IPS-20b (cell line): ENCODE measurements around the gene GOLGA6D.
"Not testable (repeated sequence)": the region's sequence is repeated elsewhere in the genome, so short reads cannot be mapped to it uniquely, and the experiment has no call there.

Experiments used
- H3K27ac ChIP-seq: one replicate; pipeline ENCODE4 v1.5.1; 2013; ENCODE audit warnings: low read length
- H3K27me3 ChIP-seq: 2 replicates; pipeline ENCODE4 v1.6.1; 2013; ENCODE audit warnings: mild to moderate bottlenecking, low read length, inconsistent platforms; ENCODE audit not compliant: insufficient read depth
- H3K36me3 ChIP-seq: 2 replicates; pipeline ENCODE4 v1.6.1; 2013; ENCODE audit warnings: low read depth, mild to moderate bottlenecking, inconsistent platforms, low read length, moderate library complexity; ENCODE audit not compliant: insufficient read depth
- H3K4me1 ChIP-seq: 2 replicates; pipeline ENCODE4 v1.6.1; 2013; ENCODE audit warnings: mild to moderate bottlenecking, control low read depth, inconsistent platforms, low read length, moderate library complexity; ENCODE audit not compliant: insufficient read depth
- H3K4me3 ChIP-seq: 2 replicates; pipeline ENCODE4 v1.5.1; 2013; ENCODE audit warnings: mild to moderate bottlenecking, low read length, inconsistent platforms
- H3K9ac ChIP-seq: 2 replicates; pipeline ENCODE4 v1.6.1; 2013; ENCODE audit warnings: low read depth, mild to moderate bottlenecking, inconsistent platforms, low read length, moderate library complexity
- H3K9me3 ChIP-seq: 2 replicates; pipeline ENCODE4 v1.6.1; 2013; ENCODE audit warnings: mild to moderate bottlenecking, low read depth, low read length, inconsistent platforms; ENCODE audit not compliant: insufficient read depth

The GOLGA6D gene

GRCh38 chr15:75282572-75282971 is at the start of gene GOLGA6D:
Gene GOLGA6D (plus strand): TSS chr15:75282835. CDS start chr15:75282876, 41 bp downstream.
- not testable (repeated sequence) for H3K27me3 ChIP-seq, H3K4me3 ChIP-seq, H3K27ac ChIP-seq, H3K4me1 ChIP-seq, H3K36me3 ChIP-seq, H3K9ac ChIP-seq, H3K9me3 ChIP-seq

- Histone ChIP-seq H3K27me3 (no peaks in the 10 kb centered on the region), H3K4me3 (no peak overlapping the region), H3K9ac (no peak overlapping the region), H3K36me3 (no peaks in the 10 kb centered on the region), H3K4me1 (no peaks in the 10 kb centered on the region; the same call in 1 of the 2 replicates), H3K27ac (no peak overlapping the region), H3K9me3 (no peaks in the 10 kb centered on the region)
Observed at GRCh38 chr15:75233504-75234190, 49.0 kb upstream of the GOLGA6D start.

GRCh38 chr15:75234191-75234810 is 48.3 kb upstream of the GOLGA6D start:
- Histone ChIP-seq H3K9ac (no peak overlapping the region), H3K27me3 (no peaks in the 10 kb centered on the region), H3K4me3 (no peak overlapping the region), H3K27ac (no peak overlapping the region), H3K36me3 (no peaks in the 10 kb centered on the region), H3K9me3 (no peaks in the 10 kb centered on the region), H3K4me1 (no peaks in the 10 kb centered on the region; the same call in 1 of the 2 replicates)

GRCh38 chr15:75235051-75235673 is 47.5 kb upstream of the GOLGA6D start:
- H3K27ac ChIP-seq: no peak overlapping the region

GRCh38 chr15:75235760-75236729 is 46.6 kb upstream of the GOLGA6D start:
- no peak overlapping the region for H3K27ac ChIP-seq
- no peak overlapping the region for H3K4me3 ChIP-seq
- H3K4me1 ChIP-seq: no peaks in the 10 kb centered on the region
- H3K27me3 ChIP-seq: no peaks in the 10 kb centered on the region
- no peaks in the 10 kb centered on the region for H3K36me3 ChIP-seq
- no peak overlapping the region for H3K9ac ChIP-seq
- H3K9me3 ChIP-seq: no peaks in the 10 kb centered on the region

More at GRCh38 chr15:75235051-75235673, 47.5 kb upstream of the GOLGA6D start:
- H3K9me3 ChIP-seq: no peaks in the 10 kb centered on the region
- no peak overlapping the region for H3K9ac ChIP-seq
- H3K36me3 ChIP-seq: no peaks in the 10 kb centered on the region
- H3K27me3 ChIP-seq: no peaks in the 10 kb centered on the region
- H3K4me1 ChIP-seq: no peaks in the 10 kb centered on the region; the same call in 1 of the 2 replicates
- H3K4me3 ChIP-seq: no peak overlapping the region

- Histone ChIP-seq H3K27ac (no peak overlapping the region), H3K9me3 (no peaks in the 10 kb centered on the region), H3K27me3 (no peaks in the 10 kb centered on the region), H3K4me1 (no peaks in the 10 kb centered on the region), H3K4me3 (no peak overlapping the region), H3K36me3 (no peaks in the 10 kb centered on the region), H3K9ac (no peak overlapping the region)
Observed at GRCh38 chr15:75237316-75237982, 45.2 kb upstream of the GOLGA6D start.

- Histone ChIP-seq H3K4me1 (no peaks in the 10 kb centered on the region), H3K36me3 (no peaks in the 10 kb centered on the region), H3K9me3 (no peaks in the 10 kb centered on the region), H3K27me3 (no peaks in the 10 kb centered on the region), H3K9ac (no peak overlapping the region), H3K4me3 (no peak overlapping the region), H3K27ac (no peak overlapping the region)
Observed at GRCh38 chr15:75238150-75238549, 44.5 kb upstream of the GOLGA6D start.

- not testable (repeated sequence) for H3K4me1 ChIP-seq, H3K9ac ChIP-seq, H3K36me3 ChIP-seq, H3K27me3 ChIP-seq, H3K4me3 ChIP-seq, H3K9me3 ChIP-seq, H3K27ac ChIP-seq
Observed at GRCh38 chr15:75245741-75246140, 36.9 kb upstream of the GOLGA6D start.

- not testable (repeated sequence) for H3K4me3 ChIP-seq, H3K27me3 ChIP-seq, H3K27ac ChIP-seq, H3K36me3 ChIP-seq, H3K9me3 ChIP-seq, H3K9ac ChIP-seq, H3K4me1 ChIP-seq
Observed at GRCh38 chr15:75248991-75249390, 33.6 kb upstream of the GOLGA6D start.

GRCh38 chr15:75249726-75250125 is 32.9 kb upstream of the GOLGA6D start:
- Histone ChIP-seq H3K9ac (no peak overlapping the region), H3K27me3 (no peaks in the 10 kb centered on the region; the same call in 1 of the 2 replicates), H3K4me1 (peaks cover 7% of the 10 kb centered on the region; the same call in 1 of the 2 replicates), H3K4me3 (no peak overlapping the region), H3K9me3 (no peaks in the 10 kb centered on the region), H3K27ac (no peak overlapping the region), H3K36me3 (no peaks in the 10 kb centered on the region)

- H3K4me3 ChIP-seq, H3K27me3 ChIP-seq, H3K27ac ChIP-seq, H3K4me1 ChIP-seq, H3K36me3 ChIP-seq, H3K9me3 ChIP-seq, H3K9ac ChIP-seq: not testable (repeated sequence)
Observed at GRCh38 chr15:75251343-75251742, 31.3 kb upstream of the GOLGA6D start.
